ENCODE measurements around the gene DST. TPM values are rescaled to one million over a fixed set of nuclear protein-coding genes. Genes with fewer than 3 reads are reported as not detected.

DST gene
- total and polyA plus RNA-seq, 2 of the 4 experiments (the other 2 are of a cell fraction): 97.7 to 452 TPM

- no peak overlapping the region; the same call in 1 of the 2 replicates for H3K4ac ChIP-seq (ENCODE audit: low read depth, low read length)
- H2BK120ac ChIP-seq (ENCODE audit: low read depth, low read length): no peak overlapping the region
- CTCF ChIA-PET: no interaction called here
- H3K36me3 ChIP-seq (ENCODE audit: control insufficient read depth, insufficient read depth, low read length): peaks cover 2% of the 10 kb centered on the region
- no peak overlapping the region for H3K27ac ChIP-seq (ENCODE audit: insufficient read depth, low read length)
- no peak overlapping the region for H3K56ac ChIP-seq (ENCODE audit: extremely low read depth, insufficient read depth, low read length)
- TF ChIP-seq MAFK (IDR thresholded peaks at IDR 0.05; ENCODE audit: low read depth, low read length) (no peak), SMC3 (IDR thresholded peaks at IDR 0.05; ENCODE audit: low read depth, low read length) (no peak), NFE2L2 (IDR thresholded peaks at IDR 0.05; ENCODE audit: low read depth, low read length) (no peak), BHLHE40 (IDR thresholded peaks at IDR 0.05; ENCODE audit: low read depth, low read length) (no peak), CTCF (conservative IDR thresholded peaks at IDR 0.05; ENCODE audit: low read depth, low read length) (no peak), MAZ (IDR thresholded peaks at IDR 0.05; ENCODE audit: borderline replicate concordance, low read depth, low read length) (no peak), RAD21 (IDR thresholded peaks at IDR 0.05; ENCODE audit: low read length) (no peak), RCOR1 (IDR thresholded peaks at IDR 0.05; ENCODE audit: insufficient replicate concordance, low read length) (no peak), POLR2A (IDR thresholded peaks at IDR 0.05; ENCODE audit: low read depth, low read length) (no peak), CEBPB (IDR thresholded peaks at IDR 0.05; ENCODE audit: low read depth, low read length) (no peak), FOS (IDR thresholded peaks at IDR 0.05; ENCODE audit: low read depth, low read length) (no peak), MXI1 (IDR thresholded peaks at IDR 0.05; ENCODE audit: borderline replicate concordance, low read depth, low read length) (no peak), RFX5 (IDR thresholded peaks at IDR 0.05; ENCODE audit: low read depth, low read length) (no peak), CHD1 (IDR thresholded peaks at IDR 0.05; ENCODE audit: low read depth, low read length) (no peak)
- BruUV-seq (replicated peaks): no TSS peak
- no peak overlapping the region for H2BK15ac ChIP-seq (ENCODE audit: low read depth, low read length)
- dilution Hi-C loops (cut with HindIII; ENCODE audit: low sequenced_read_pairs, unreplicated experiment) (no loop called here), in situ Hi-C loops (cut with MboI; ENCODE audit: low sequenced_read_pairs) (no loop called here), intact Hi-C loops (cut with micrococcal nuclease) (no loop called here)
- H4K91ac ChIP-seq (ENCODE audit: insufficient read depth, low read depth, low read length): no peak overlapping the region
- DNase-seq (no peak), ATAC-seq (ENCODE audit: low read depth) (no peak)
- H3K4me3 ChIP-seq (ENCODE audit: insufficient read depth, low read depth, low read length): no peak overlapping the region
- no peaks in the 10 kb centered on the region for H3K27me3 ChIP-seq (ENCODE audit: control insufficient read depth, insufficient read depth, low read length)
- H2AK9ac ChIP-seq (replicated peaks; ENCODE audit: low read depth, low read length, poor library complexity): no peak overlapping the region
- peaks cover 13% of the 10 kb centered on the region for H3K9me1 ChIP-seq (ENCODE audit: insufficient read depth, low read length)
- H3K4me1 ChIP-seq (ENCODE audit: control insufficient read depth, insufficient read depth, low read length): peaks cover 12% of the 10 kb centered on the region
- no peak overlapping the region for H2AK5ac ChIP-seq (ENCODE audit: low read depth, low read length)
- POLR2A ChIA-PET (ENCODE audit: unreplicated experiment): no interaction called here
- no CpG with 5 or more reads among the region's 3 CpGs for WGBS, 2 experiments (ENCODE audit: extremely low coverage in 2 of 2, insufficient read length in 1 of 2)
- H2BK5ac ChIP-seq (ENCODE audit: low read depth, low read length, poor library complexity, severe bottlenecking): peak overlapping the region; percentile 33
- no peaks in the 10 kb centered on the region for H3K9me3 ChIP-seq (ENCODE audit: control insufficient read depth, insufficient read depth, low read length)
- no peak overlapping the region for H3K18ac ChIP-seq (ENCODE audit: low read depth, low read length)
- H4K20me1 ChIP-seq (ENCODE audit: insufficient read depth, low read length): peaks cover 11% of the 10 kb centered on the region
- 0 out of 2 replicates have a peak overlapping the region, but pooled peaks have one; percentile 58 for H4K5ac ChIP-seq (ENCODE audit: low read depth, low read length)
- H2AFZ ChIP-seq (replicated peaks; ENCODE audit: low read length, poor library complexity): no peak overlapping the region
- H4K8ac ChIP-seq (ENCODE audit: low read depth in 2 of 2, low read length in 2 of 2): no peak overlapping the region
- H3K9ac ChIP-seq (ENCODE audit: low read depth, low read length): no peak overlapping the region
- peak overlapping the region; percentile 34; the same call in 1 of the 2 replicates for H3K23ac ChIP-seq (ENCODE audit: low read depth, low read length)
- no peak overlapping the region for H2BK20ac ChIP-seq (ENCODE audit: low read depth, low read length)
- H3K4me2 ChIP-seq (ENCODE audit: low read depth, low read length): no peak overlapping the region
- H3K14ac ChIP-seq (replicated peaks; ENCODE audit: low read depth, low read length): no peak overlapping the region
- H3K79me1 ChIP-seq (ENCODE audit: low read depth in 1 of 2, low read length in 2 of 2): peaks cover 45 to 67% of the 10 kb centered on the region in 2 experiments
Measured at GRCh38 chr6:56657354-56657753, 14.7 kb upstream of the DST start.
